Esophagus (tissue), 2 donors: ENCODE data around the gene ZNF224. TPM values are rescaled to one million over a fixed set of nuclear protein-coding genes. Genes with fewer than 3 reads are reported as not detected.

Experiments used
- polyA plus RNA-seq, 2 donors: library from polyadenylated mRNA; stranded (reverse); fragments of 200-250 nt; gene quantifications; one replicate each; pipeline ENCODE4 v1.2.3, GENCODE V29; 2013
- donor health status: healthy with polysubstance abuse.
- donor health status: Bipolar disorder and iron deficiency.

Gene ZNF224
- polyA plus RNA-seq, 2 donors: 6.6 to 10.6 TPM

Other genes starting within 250 kb of the ZNF224 start
- 1 to 10 TPM in 1 of 2 donors, under 1 TPM in 1; 0.94 to 5.9 TPM for gene ZNF404, start 210.4 kb upstream of the ZNF224 start, polyA plus RNA-seq
- 1 to 10 TPM; 3.0 to 3.2 TPM for gene ZNF45, start 159.1 kb upstream of the ZNF224 start, polyA plus RNA-seq
- gene ZNF221, start 143.1 kb upstream of the ZNF224 start, polyA plus RNA-seq: 1 to 10 TPM in 1 of 2 donors, under 1 TPM in 1; 0.42 to 1.2 TPM
- gene ZNF155, start 110.2 kb upstream of the ZNF224 start, polyA plus RNA-seq: 1 to 10 TPM; 2.9 to 3.4 TPM
- gene ZNF230, start 91.4 kb upstream of the ZNF224 start, polyA plus RNA-seq: 1 to 10 TPM; 1.1 to 1.4 TPM
- 1 to 10 TPM; 1.4 to 1.6 TPM for gene ZNF222, start 69.0 kb upstream of the ZNF224 start, polyA plus RNA-seq
- gene ZNF223, start 42.3 kb upstream of the ZNF224 start, polyA plus RNA-seq: 1 to 10 TPM; 2.6 to 3.5 TPM
- under 1 TPM; 0.32 to 0.67 TPM for gene ZNF284, start 22.2 kb upstream of the ZNF224 start, polyA plus RNA-seq
- gene ZNF225, start 19.0 kb downstream of the ZNF224 start, polyA plus RNA-seq: under 1 TPM; 0.81 to 0.92 TPM
- gene ZNF234, start 47.2 kb downstream of the ZNF224 start, polyA plus RNA-seq: 1 to 10 TPM; 2.0 to 2.4 TPM
- gene ZNF226, start 70.7 kb downstream of the ZNF224 start, polyA plus RNA-seq: 10 to 100 TPM; 10.0 to 11.5 TPM
- 1 to 10 TPM; 2.2 to 3.0 TPM for gene ZNF227, start 118.2 kb downstream of the ZNF224 start, polyA plus RNA-seq
- under 1 TPM; 0.11 to 0.29 TPM for gene ZNF233, start 165.5 kb downstream of the ZNF224 start, polyA plus RNA-seq
- 1 to 10 TPM; 1.2 to 2.5 TPM for gene ZNF235, start 210.7 kb downstream of the ZNF224 start, polyA plus RNA-seq